Right lobe of liver (tissue), 4 donors: Measurements from ENCODE around the gene TMEM231.

ENCODE experiments used
- CTCF ChIP-seq, 4 donors: fragments of 200-600 bp in 3 of 4; fragments of 450-650 bp in 1 of 4; IDR thresholded peaks; one replicate each; pipeline versions ENCODE4 v1.5.1 to v1.8.0; 2016 to 2022; ENCODE audit warnings: antibody characterized with exemption in 4 of 4, mild to moderate bottlenecking in 2 of 4
- POLR2A ChIP-seq: fragments of 450-650 bp; IDR thresholded peaks from one replicate; pipeline ENCODE4 v1.6.1; 2017; ENCODE audit warnings: antibody characterized with exemption, mild to moderate bottlenecking
- donor health status: DM: no; HTN: no; CAD: no.
- donor health status: DM: no; HTN: no; CAD: no.
- donor health status: DM: no; HTN: yes; CAD: no.

GRCh38 chr16:75506107-75506506 is 49.9 kb downstream of the TMEM231 start:
- TF ChIP-seq CTCF (IDR thresholded peaks at IDR 0.05) (no peak), POLR2A (no peak)
